Measurements from ENCODE around the gene SERPINH1. TPM values are rescaled to one million over a fixed set of nuclear protein-coding genes. Genes with fewer than 3 reads are reported as not detected.

Gene SERPINH1
- total and polyA plus RNA-seq, 2 donors (not counting 3 experiments of a cell fraction or from before 2014, with no cell fraction given) = 409 to 816 TPM

DNA sequence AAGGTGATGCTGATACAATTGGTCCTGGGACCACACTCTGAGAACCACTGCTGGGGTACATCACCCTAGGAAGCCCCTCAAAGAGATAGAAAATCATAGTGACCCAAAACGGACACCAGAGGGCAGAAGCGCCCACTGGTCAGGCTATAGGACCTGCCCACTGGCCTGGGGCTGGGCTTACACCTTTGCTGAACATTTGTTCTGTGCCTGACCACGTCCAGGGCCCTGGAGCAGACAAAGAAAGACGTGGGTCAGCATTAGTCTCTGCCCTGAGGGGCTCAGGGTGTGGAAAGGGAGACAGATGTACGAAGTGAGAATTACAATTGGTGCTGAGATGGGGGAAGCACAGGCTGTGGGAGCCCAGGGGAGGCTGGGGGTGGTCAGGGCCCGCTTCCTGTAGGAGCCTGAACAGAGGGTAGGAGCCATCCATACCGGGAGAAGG, 14.4 kb upstream of the SERPINH1 start:
- H3K36me3 ChIP-seq (ENCODE audit: control insufficient read depth in 2 of 2, extremely low read depth in 1 of 2, insufficient read depth in 2 of 2, low read length in 2 of 2) = no peaks in the 10 kb centered on the region
- no peak overlapping the region for H3K4me2 ChIP-seq (ENCODE audit: insufficient read depth, low read length)
- ChIA-PET POLR2A (interaction anchor here (0.9 kb wide), 1 partner anchor 27 kb away, joined by 3 read pairs; no protein-coding TSS in a partner anchor), CTCF (interaction anchor here (0.8 to 3.5 kb wide), 10 partner anchors 11 to 158 kb away, joined by 3 to 37 read pairs (median 8); no protein-coding TSS in a partner anchor)
- H2AFZ ChIP-seq (ENCODE audit: low read depth, low read length) = peak overlapping the region; percentile 50
- H3K4me3 ChIP-seq (replicated peaks in 1 of 3; ENCODE audit: insufficient read depth in 1 of 3, low read depth in 1 of 3, low read length in 3 of 3) = no peak overlapping the region
- H3K9me3 ChIP-seq (replicated peaks; ENCODE audit: control insufficient read depth, insufficient read depth, low read length) = no peaks in the 10 kb centered on the region
- no peak overlapping the region for H3K9ac ChIP-seq (replicated peaks; ENCODE audit: extremely low read depth, insufficient read depth, low read length)
- H3K4me1 ChIP-seq (ENCODE audit: control insufficient read depth, extremely low read depth, insufficient read depth, low read length) = no peaks in the 10 kb centered on the region
- peaks cover 0 to 2% of the 10 kb centered on the region in 2 experiments for H3K27me3 ChIP-seq (ENCODE audit: control insufficient read depth in 2 of 2, insufficient read depth in 2 of 2, low read length in 2 of 2)
- DNase-seq (ENCODE audit: low read depth, low spot score) = peak; percentile 77
- H3K9me1 ChIP-seq (replicated peaks; ENCODE audit: control insufficient read depth, extremely low read depth, insufficient read depth, low read length) = no peaks in the 10 kb centered on the region
- intact Hi-C loops (cut with micrococcal nuclease) (loop anchor here (1.0 kb wide), 3 partner anchors 16 to 159 kb away; no protein-coding TSS in a partner anchor), dilution Hi-C loops (cut with MboI; ENCODE audit: extremely low pct_ligation_motif_present, low sequenced_read_pairs) (no loop called here)
- H4K20me1 ChIP-seq (replicated peaks; ENCODE audit: control insufficient read depth, extremely low read depth, insufficient read depth, low read length) = no peaks in the 10 kb centered on the region
- no peak for TF ChIP-seq FOS (IDR thresholded peaks at IDR 0.05; ENCODE audit: borderline replicate concordance, insufficient read depth, low read length)
- TF ChIP-seq MYC (IDR thresholded peaks at IDR 0.05; ENCODE audit: low read depth, low read length) = no peak
- no peak for TF ChIP-seq GATA2 (IDR thresholded peaks at IDR 0.05; ENCODE audit: insufficient read depth, insufficient read length, low read depth, low read length)
- TF ChIP-seq POLR2AphosphoS5 (IDR thresholded peaks at IDR 0.05; ENCODE audit: insufficient read depth, low read depth, low read length) = no peak
- no peak for TF ChIP-seq EZH2 (IDR thresholded peaks at IDR 0.05; ENCODE audit: borderline replicate concordance, low read depth, low read length, severe bottlenecking)
- TF ChIP-seq, protein P1, sequence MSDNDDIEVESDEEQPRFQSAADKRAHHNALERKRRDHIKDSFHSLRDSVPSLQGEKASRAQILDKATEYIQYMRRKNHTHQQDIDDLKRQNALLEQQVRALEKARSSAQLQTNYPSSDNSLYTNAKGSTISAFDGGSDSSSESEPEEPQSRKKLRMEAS (IDR thresholded peaks at IDR 0.05; ENCODE audit: insufficient read depth, insufficient read length) = no peak
- TF ChIP-seq POLR2A (IDR thresholded peaks at IDR 0.05; ENCODE audit: low read depth, low read length) = peak; percentile 7
- TF ChIP-seq JUN (IDR thresholded peaks at IDR 0.05; ENCODE audit: borderline replicate concordance, insufficient read depth, insufficient read length, low read depth) = no peak
- TF ChIP-seq, protein P2, sequence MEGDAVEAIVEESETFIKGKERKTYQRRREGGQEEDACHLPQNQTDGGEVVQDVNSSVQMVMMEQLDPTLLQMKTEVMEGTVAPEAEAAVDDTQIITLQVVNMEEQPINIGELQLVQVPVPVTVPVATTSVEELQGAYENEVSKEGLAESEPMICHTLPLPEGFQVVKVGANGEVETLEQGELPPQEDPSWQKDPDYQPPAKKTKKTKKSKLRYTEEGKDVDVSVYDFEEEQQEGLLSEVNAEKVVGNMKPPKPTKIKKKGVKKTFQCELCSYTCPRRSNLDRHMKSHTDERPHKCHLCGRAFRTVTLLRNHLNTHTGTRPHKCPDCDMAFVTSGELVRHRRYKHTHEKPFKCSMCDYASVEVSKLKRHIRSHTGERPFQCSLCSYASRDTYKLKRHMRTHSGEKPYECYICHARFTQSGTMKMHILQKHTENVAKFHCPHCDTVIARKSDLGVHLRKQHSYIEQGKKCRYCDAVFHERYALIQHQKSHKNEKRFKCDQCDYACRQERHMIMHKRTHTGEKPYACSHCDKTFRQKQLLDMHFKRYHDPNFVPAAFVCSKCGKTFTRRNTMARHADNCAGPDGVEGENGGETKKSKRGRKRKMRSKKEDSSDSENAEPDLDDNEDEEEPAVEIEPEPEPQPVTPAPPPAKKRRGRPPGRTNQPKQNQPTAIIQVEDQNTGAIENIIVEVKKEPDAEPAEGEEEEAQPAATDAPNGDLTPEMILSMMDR (IDR thresholded peaks at IDR 0.05; ENCODE audit: extremely low read depth in 1 of 2, insufficient read depth in 1 of 2, low read depth in 1 of 2, low read length in 2 of 2) = peak; percentile 81 to 82
- BruUV-seq (replicated peaks) = no TSS peak
- H3K79me2 ChIP-seq (ENCODE audit: control insufficient read depth, insufficient read depth, low read length) = no peaks in the 10 kb centered on the region
- FAIRE-seq = peak; percentile 89
- H3K27ac ChIP-seq (ENCODE audit: insufficient read depth, low read depth, low read length) = no peak overlapping the region
